ENCODE measurements around the gene ARHGEF4.

ARHGEF4 gene

DNA sequence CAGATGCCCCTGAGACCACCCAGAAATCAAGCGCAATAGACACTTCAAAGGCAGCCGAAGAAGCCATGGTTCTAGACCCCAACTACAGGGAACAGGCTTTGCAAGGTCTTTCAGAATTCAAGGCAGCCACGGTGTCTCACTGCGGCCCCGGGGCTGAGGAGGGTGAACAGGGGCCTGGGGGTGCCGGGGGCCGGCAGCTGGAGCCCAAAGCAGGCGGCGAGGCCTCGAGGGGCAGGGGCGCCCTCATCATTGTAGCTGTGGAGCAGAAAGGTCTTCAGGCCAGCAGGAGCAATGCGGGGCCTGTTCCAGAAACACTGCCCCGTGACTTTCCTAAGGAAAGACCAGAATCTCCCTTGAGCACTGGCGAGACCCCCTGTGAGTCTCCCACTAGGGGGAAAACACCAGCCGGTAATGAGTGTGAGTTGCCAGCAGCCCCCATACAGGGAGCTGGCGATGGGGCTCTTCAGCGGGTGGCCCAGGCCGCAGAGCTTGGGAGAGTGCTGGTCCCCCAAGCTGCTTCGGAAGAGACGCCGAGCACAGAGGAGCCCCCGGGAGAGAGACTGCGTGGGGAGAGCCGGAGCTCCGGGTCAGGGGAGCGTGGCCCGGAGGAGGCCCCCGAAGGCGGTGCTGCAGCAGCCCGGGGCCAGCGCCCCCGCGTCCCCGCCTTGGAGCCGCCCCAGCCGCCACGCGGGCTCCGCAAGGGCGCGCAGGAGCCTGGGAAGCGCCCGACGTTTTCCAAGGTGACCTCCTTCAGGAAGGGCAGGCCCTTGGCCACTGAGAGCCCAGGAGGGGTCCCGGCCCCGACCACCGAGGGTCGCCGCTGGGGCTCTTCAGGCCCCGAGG is 79.1 kb downstream of the ARHGEF4 start:
- no peak for TF ChIP-seq CTCF (IDR thresholded peaks at IDR 0.05; ENCODE audit: insufficient read depth, low read depth, low read length, missing control alignments)
- H3K4me3 ChIP-seq (ENCODE audit: low read depth, low read length) = no peak overlapping the region
- no peak for DNase-seq (ENCODE audit: low read depth)

GRCh38 chr2:130916438-130916705 is 79.7 kb downstream of the ARHGEF4 start:
- no peak for TF ChIP-seq CTCF (IDR thresholded peaks at IDR 0.05; ENCODE audit: insufficient read depth, low read depth, low read length, missing control alignments)
- no peak for DNase-seq (ENCODE audit: low read depth)
- H3K4me3 ChIP-seq (ENCODE audit: low read depth, low read length) = no peak overlapping the region

GRCh38 chr2:130917006-130917688 is 80.4 kb downstream of the ARHGEF4 start:
- TF ChIP-seq CTCF (IDR thresholded peaks at IDR 0.05; ENCODE audit: insufficient read depth, low read depth, low read length, missing control alignments) = no peak
- H3K4me3 ChIP-seq (ENCODE audit: low read depth, low read length) = no peak overlapping the region
- DNase-seq (ENCODE audit: low read depth) = no peak

DNA sequence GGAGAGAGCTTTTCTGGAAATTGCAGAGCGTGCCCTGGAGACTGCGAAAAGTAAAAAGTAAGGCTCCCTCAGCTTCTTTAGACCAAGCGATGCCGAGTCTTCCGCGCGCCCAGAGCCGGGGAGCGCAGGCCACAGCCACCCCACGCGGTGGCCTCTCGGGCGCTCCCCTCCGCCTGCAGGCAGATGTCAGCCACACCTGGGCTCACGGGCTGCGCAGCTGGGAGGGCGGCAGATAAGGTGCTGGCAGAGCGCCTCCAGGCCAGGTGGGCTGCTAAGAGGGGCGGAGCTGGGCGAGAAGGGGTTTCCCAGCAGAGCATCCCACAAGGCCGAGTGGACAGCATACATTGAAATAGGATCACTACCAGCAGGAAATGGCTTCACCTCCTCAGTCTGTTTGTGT is 81.7 kb downstream of the ARHGEF4 start:
- DNase-seq (ENCODE audit: low read depth) = no peak
- TF ChIP-seq CTCF (IDR thresholded peaks at IDR 0.05; ENCODE audit: insufficient read depth, low read depth, low read length, missing control alignments) = no peak
- H3K4me3 ChIP-seq (ENCODE audit: low read depth, low read length) = no peak overlapping the region

GRCh38 chr2:130920415-130921163 is 83.9 kb downstream of the ARHGEF4 start:
- no peak overlapping the region for H3K4me3 ChIP-seq (ENCODE audit: low read depth, low read length)
- DNase-seq (ENCODE audit: low read depth) = peak; percentile 42
- TF ChIP-seq CTCF (IDR thresholded peaks at IDR 0.05; ENCODE audit: insufficient read depth, low read depth, low read length, missing control alignments) = peak; percentile 86

DNA sequence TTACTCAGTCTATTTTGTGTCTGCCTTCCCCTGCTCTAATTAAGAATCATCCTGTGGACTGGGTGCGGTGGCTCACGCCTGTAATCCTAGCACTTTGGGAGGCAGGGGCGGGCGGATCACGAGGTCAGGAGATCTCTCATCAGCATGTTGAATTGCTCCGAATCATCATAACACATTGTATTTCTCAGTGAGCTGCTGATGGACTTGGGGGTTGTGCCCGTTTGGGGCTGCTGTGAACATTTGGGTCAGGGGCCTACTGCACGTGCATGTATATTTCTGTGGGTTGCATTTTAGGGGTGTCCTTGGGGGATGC is 84.4 kb downstream of the ARHGEF4 start:
- no peak overlapping the region for H3K4me3 ChIP-seq (ENCODE audit: low read depth, low read length)
- DNase-seq (ENCODE audit: low read depth) = no peak
- no peak for TF ChIP-seq CTCF (IDR thresholded peaks at IDR 0.05; ENCODE audit: insufficient read depth, low read depth, low read length, missing control alignments)
